ENCODE data around the gene COMP.

- no peak for TF ChIP-seq CTCF (IDR thresholded peaks at IDR 0.05 in 2 of 3, conservative IDR thresholded peaks at IDR 0.05 in 1 of 3; ENCODE audit: control insufficient read depth in 2 of 3, extremely low read depth in 1 of 3, insufficient read depth in 1 of 3, low read depth in 3 of 3, low read length in 3 of 3)
- no peak for TF ChIP-seq CBFB (IDR thresholded peaks at IDR 0.05; ENCODE audit: low read depth)
- TF ChIP-seq ZBTB33 (IDR thresholded peaks at IDR 0.05) = no peak
- TF ChIP-seq SPI1 (IDR thresholded peaks at IDR 0.05; ENCODE audit: borderline replicate concordance, insufficient read depth, low read depth, low read length) = no peak
- no peak for TF ChIP-seq FOXM1 (IDR thresholded peaks at IDR 0.05; ENCODE audit: low read depth, low read length)
- TF ChIP-seq EGR1 (IDR thresholded peaks at IDR 0.05; ENCODE audit: borderline replicate concordance in 1 of 2, low read depth in 2 of 2, low read length in 2 of 2) = no peak
Measured at GRCh38 chr19:18777301-18778075, 13.6 kb downstream of the COMP start.

Measured in GM12878 (cell line).